Measurements from ENCODE around the gene GAA.

Gene GAA

DNA sequence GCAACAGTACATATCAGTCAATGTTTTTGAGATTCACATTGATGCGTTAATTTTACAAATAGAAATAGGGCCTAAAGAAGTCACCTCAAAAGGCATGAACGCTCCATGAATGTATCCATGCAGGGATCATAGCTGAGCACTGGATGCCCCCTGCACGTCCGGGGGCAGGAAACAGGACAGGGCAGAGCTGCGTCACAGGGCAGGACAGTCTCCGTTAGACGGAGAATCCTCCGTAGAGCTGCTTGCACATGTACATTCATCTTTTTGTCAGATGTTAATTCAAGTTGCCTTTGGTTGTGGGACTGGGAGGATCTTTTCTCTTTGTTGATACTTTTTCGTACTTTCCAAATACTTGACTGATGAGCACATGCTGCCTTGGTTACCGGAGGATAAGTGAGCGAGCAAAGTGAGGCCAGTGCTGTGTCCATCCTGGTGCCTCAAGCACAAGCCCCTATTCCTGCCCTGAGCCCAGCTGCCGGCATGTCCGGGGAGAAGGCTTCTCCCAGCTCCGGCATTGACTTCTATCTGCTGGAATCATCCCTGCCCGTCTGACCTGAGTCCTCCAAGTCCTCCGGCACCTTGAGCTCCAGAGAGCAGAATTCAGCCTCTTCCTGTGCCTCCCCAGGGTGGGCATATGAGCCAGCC lies 15.0 kb downstream of the GAA start:
- peaks cover 0 to 8% (median 0%) of the 10 kb centered on the region in 11 experiments; a peak in 2 of 22 replicates for H3K27me3 ChIP-seq
- peaks cover 15 to 46% (median 27%) of the 10 kb centered on the region in 10 experiments for H3K4me1 ChIP-seq
- H3K4me2 ChIP-seq = no peak overlapping the region
- no peak overlapping the region for H3K9ac ChIP-seq
- peaks cover 8 to 17% (median 11%) of the 10 kb centered on the region in 11 experiments; a peak in 21 of 22 replicates for H3K9me3 ChIP-seq (replicated peaks in 1 of 11)
- TF ChIP-seq Cebpa-rat (IDR thresholded peaks at IDR 0.05) = no peak
- H3K36me3 ChIP-seq = peaks cover 0 to 77% (median 0%) of the 10 kb centered on the region in 11 experiments; a peak in 6 of 22 replicates
- H4K20me1 ChIP-seq = peaks cover 0 to 33% (median 10%) of the 10 kb centered on the region in 11 experiments; a peak in 14 of 22 replicates
- no peak overlapping the region for H3K4me3 ChIP-seq
- no peak overlapping the region for H3K27ac ChIP-seq

- H3K4me2 ChIP-seq = no peak overlapping the region
- no peak overlapping the region for H3K27ac ChIP-seq
- no peak for TF ChIP-seq Cebpa-rat (IDR thresholded peaks at IDR 0.05)
- H3K27me3 ChIP-seq = peaks cover 0 to 8% (median 0%) of the 10 kb centered on the region in 11 experiments; a peak in 2 of 22 replicates
- peaks cover 8 to 17% (median 11%) of the 10 kb centered on the region in 11 experiments; a peak in 21 of 22 replicates for H3K9me3 ChIP-seq (replicated peaks in 1 of 11)
- peaks cover 10 to 40% (median 23%) of the 10 kb centered on the region in 10 experiments for H3K4me1 ChIP-seq
- H4K20me1 ChIP-seq = peaks cover 0 to 27% (median 8%) of the 10 kb centered on the region in 11 experiments; a peak in 14 of 22 replicates
- H3K36me3 ChIP-seq = peaks cover 0 to 74% (median 0%) of the 10 kb centered on the region in 11 experiments; a peak in 6 of 22 replicates
- no peak overlapping the region for H3K4me3 ChIP-seq
- no peak overlapping the region for H3K9ac ChIP-seq
Observed at GRCh38 chr17:80116921-80117380, 15.6 kb downstream of the GAA start.

GRCh38 chr17:80117491-80118401 lies 16.4 kb downstream of the GAA start:
- Histone ChIP-seq H4K20me1 (peaks cover 0 to 20% (median 0%) of the 10 kb centered on the region in 11 experiments; a peak in 9 of 22 replicates), H3K4me1 (peaks cover 2 to 32% (median 15%) of the 10 kb centered on the region in 10 experiments; a peak in 19 of 20 replicates), H3K36me3 (peaks cover 0 to 67% (median 0%) of the 10 kb centered on the region in 11 experiments; a peak in 6 of 22 replicates), H3K4me2 (no peak overlapping the region), H3K27ac (no peak overlapping the region), H3K27me3 (peaks cover 0 to 5% (median 0%) of the 10 kb centered on the region in 11 experiments; a peak in 2 of 22 replicates), H3K4me3 (no peak overlapping the region), H3K9me3 (replicated peaks in 1 of 11) (peaks cover 8 to 17% (median 11%) of the 10 kb centered on the region in 11 experiments; a peak in 21 of 22 replicates), H3K9ac (no peak overlapping the region)
- no peak for TF ChIP-seq Cebpa-rat (IDR thresholded peaks at IDR 0.05)

DNA sequence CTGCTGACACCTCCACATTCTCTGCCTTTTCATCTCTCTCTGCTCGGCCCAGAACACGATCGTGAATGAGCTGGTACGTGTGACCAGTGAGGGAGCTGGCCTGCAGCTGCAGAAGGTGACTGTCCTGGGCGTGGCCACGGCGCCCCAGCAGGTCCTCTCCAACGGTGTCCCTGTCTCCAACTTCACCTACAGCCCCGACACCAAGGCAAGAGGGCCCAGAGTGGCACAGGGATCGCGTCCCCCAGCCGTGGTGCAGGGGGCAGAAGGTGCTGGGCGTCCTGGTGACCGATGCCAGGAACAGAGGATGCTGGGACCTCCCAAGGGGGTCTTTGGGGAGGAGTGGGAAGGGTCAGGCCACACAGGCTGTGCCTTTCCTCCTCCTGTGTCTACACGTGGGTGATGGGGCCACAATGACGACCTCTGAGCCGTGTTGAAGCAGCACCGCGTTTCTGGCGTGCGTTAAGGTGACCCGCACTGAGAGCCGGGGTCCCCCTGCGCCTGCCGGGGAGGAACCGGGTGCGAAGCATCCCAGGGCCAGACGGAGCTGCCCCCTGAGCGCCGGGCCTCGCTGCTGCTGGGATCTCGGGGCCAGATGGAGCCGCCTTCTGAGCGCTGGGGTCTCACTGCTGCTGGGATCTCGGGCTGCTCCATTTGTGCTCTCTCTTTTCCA lies 17.4 kb downstream of the GAA start:
- peak overlapping the region in 7 of 11 experiments; percentile 28 to 55 (median 37); a peak in 11 of 22 replicates for H3K4me2 ChIP-seq
- H3K9me3 ChIP-seq (replicated peaks in 1 of 11) = peaks cover 8 to 17% (median 11%) of the 10 kb centered on the region in 11 experiments; a peak in 21 of 22 replicates
- peaks cover 0 to 57% (median 0%) of the 10 kb centered on the region in 11 experiments; a peak in 6 of 22 replicates for H3K36me3 ChIP-seq
- no peaks in the 10 kb centered on the region; a peak in 1 of 22 replicates for H3K27me3 ChIP-seq
- no peak overlapping the region for H3K27ac ChIP-seq
- peaks cover 0 to 22% (median 6%) of the 10 kb centered on the region in 10 experiments; a peak in 11 of 20 replicates for H3K4me1 ChIP-seq
- H4K20me1 ChIP-seq = peaks cover 0 to 16% (median 0%) of the 10 kb centered on the region in 11 experiments; a peak in 3 of 22 replicates
- TF ChIP-seq Cebpa-rat (IDR thresholded peaks at IDR 0.05) = no peak
- no peak overlapping the region for H3K4me3 ChIP-seq
- peak overlapping the region in 2 of 11 experiments; percentile 7 to 19; a peak in 1 of 22 replicates for H3K9ac ChIP-seq

- Histone ChIP-seq H4K20me1 (peaks cover 0 to 16% (median 0%) of the 10 kb centered on the region in 11 experiments; a peak in 3 of 22 replicates), H3K9ac (peak overlapping the region in 2 of 11 experiments; percentile 7 to 19; a peak in 1 of 22 replicates), H3K36me3 (peaks cover 0 to 52% (median 0%) of the 10 kb centered on the region in 11 experiments; a peak in 6 of 22 replicates), H3K9me3 (replicated peaks in 1 of 11) (peaks cover 8 to 14% (median 11%) of the 10 kb centered on the region in 11 experiments; a peak in 21 of 22 replicates), H3K4me3 (no peak overlapping the region), H3K4me2 (peak overlapping the region in 7 of 11 experiments; percentile 28 to 55 (median 37); a peak in 11 of 22 replicates), H3K4me1 (peaks cover 0 to 17% (median 6%) of the 10 kb centered on the region in 10 experiments; a peak in 10 of 20 replicates), H3K27me3 (no peaks in the 10 kb centered on the region; a peak in 1 of 22 replicates), H3K27ac (no peak overlapping the region)
- TF ChIP-seq Cebpa-rat (IDR thresholded peaks at IDR 0.05) = no peak
Observed at GRCh38 chr17:80119271-80119791, 17.9 kb downstream of the GAA start.

GRCh38 chr17:80119839-80120238 lies 18.5 kb downstream of the GAA start:
- H3K4me1 ChIP-seq = peaks cover 0 to 12% (median 6%) of the 10 kb centered on the region in 10 experiments; a peak in 10 of 20 replicates
- H3K4me3 ChIP-seq = no peak overlapping the region
- H3K27ac ChIP-seq = no peak overlapping the region
- peaks cover 0 to 47% (median 0%) of the 10 kb centered on the region in 11 experiments; a peak in 6 of 22 replicates for H3K36me3 ChIP-seq
- peaks cover 0 to 16% (median 0%) of the 10 kb centered on the region in 11 experiments; a peak in 3 of 22 replicates for H4K20me1 ChIP-seq
- no peak for TF ChIP-seq Cebpa-rat (IDR thresholded peaks at IDR 0.05)
- H3K27me3 ChIP-seq = no peaks in the 10 kb centered on the region; a peak in 1 of 22 replicates
- H3K9me3 ChIP-seq (replicated peaks in 1 of 11) = peaks cover 4 to 11% (median 8%) of the 10 kb centered on the region in 11 experiments; a peak in 21 of 22 replicates
- no peak overlapping the region for H3K9ac ChIP-seq
- no peak overlapping the region for H3K4me2 ChIP-seq

DNA sequence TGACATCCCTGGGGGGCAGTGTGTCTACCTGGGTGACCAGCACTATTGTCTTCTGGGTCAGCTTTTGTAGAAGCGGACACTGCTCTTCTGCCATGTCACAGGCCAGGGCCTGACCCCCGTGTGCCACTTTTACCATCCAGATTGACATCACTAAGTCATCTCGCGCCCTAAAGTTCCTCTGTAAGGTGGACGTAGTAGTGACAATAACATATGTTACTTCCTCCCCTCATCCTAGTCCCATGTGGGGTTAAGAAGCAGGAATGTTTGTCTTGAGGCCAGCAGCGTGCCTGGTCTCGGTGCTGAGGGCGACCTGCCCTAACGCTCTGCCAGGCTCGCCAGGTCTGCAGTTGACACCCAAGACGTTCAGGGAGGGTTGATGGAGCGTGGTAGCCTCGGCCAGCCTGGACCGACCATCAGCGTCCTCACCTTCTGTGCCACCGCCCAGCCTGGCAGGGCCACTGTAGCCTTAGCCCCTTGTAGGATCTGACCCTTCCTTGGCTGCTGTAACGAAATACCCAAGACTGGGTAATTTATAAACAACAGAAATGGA lies 20.7 kb downstream of the GAA start:
- Histone ChIP-seq H3K27ac (no peak overlapping the region), H3K36me3 (peaks cover 0 to 24% (median 0%) of the 10 kb centered on the region in 11 experiments; a peak in 6 of 22 replicates), H3K9ac (no peak overlapping the region), H3K4me3 (no peak overlapping the region), H3K27me3 (no peaks in the 10 kb centered on the region), H3K9me3 (replicated peaks in 1 of 11) (no peaks in the 10 kb centered on the region), H3K4me2 (no peak overlapping the region), H4K20me1 (peaks cover 0 to 16% (median 0%) of the 10 kb centered on the region in 11 experiments; a peak in 3 of 22 replicates), H3K4me1 (peaks cover 0 to 12% (median 6%) of the 10 kb centered on the region in 10 experiments; a peak in 10 of 20 replicates)
- no peak for TF ChIP-seq Cebpa-rat (IDR thresholded peaks at IDR 0.05)
